ENCODE data around the gene GYG1.

The GYG1 gene

GRCh38 chr3:149019580-149019979, 28.2 kb downstream of the GYG1 start:
- DNase-seq = no peak

GRCh38 chr3:149020196-149020838, 29.0 kb downstream of the GYG1 start:
- DNase-seq = no peak

- DNase-seq = no peak
Measured at GRCh38 chr3:149020839-149021252, 29.5 kb downstream of the GYG1 start.

- DNase-seq = no peak
Measured at GRCh38 chr3:149021830-149022229, 30.5 kb downstream of the GYG1 start.

GRCh38 chr3:149023951-149024350, 32.6 kb downstream of the GYG1 start:
- no peak for DNase-seq

- no peak for DNase-seq
Measured at GRCh38 chr3:149026718-149027117, 35.4 kb downstream of the GYG1 start.

GRCh38 chr3:149031096-149031495, 39.8 kb downstream of the GYG1 start:
- DNase-seq = no peak

GRCh38 chr3:149037684-149038083, 46.3 kb downstream of the GYG1 start:
- DNase-seq = no peak

- no peak for DNase-seq
Measured at GRCh38 chr3:149038322-149038721, 47.0 kb downstream of the GYG1 start.

GRCh38 chr3:149042789-149043386, 51.5 kb downstream of the GYG1 start:
- no peak for DNase-seq

- DNase-seq = no peak
Measured at GRCh38 chr3:149044339-149045083, 53.2 kb downstream of the GYG1 start.

GRCh38 chr3:149055575-149055974, 64.2 kb downstream of the GYG1 start:
- DNase-seq = no peak

- DNase-seq = no peak
Measured at GRCh38 chr3:149058198-149058597, 66.9 kb downstream of the GYG1 start.

- DNase-seq = no peak
Measured at GRCh38 chr3:149058602-149059001, 67.3 kb downstream of the GYG1 start.

- DNase-seq = no peak
Measured at GRCh38 chr3:149061776-149062175, 70.4 kb downstream of the GYG1 start.

GRCh38 chr3:149067883-149068282, 76.5 kb downstream of the GYG1 start:
- no peak for DNase-seq
